Measurements from ENCODE around the gene RAB4A. TPM values are rescaled to one million over a fixed set of nuclear protein-coding genes. Genes with fewer than 3 reads are reported as not detected.

RAB4A gene
- total and polyA plus RNA-seq, 2 of the 13 experiments (the other 11 are each of a cell fraction or from before 2014, with no cell fraction given) = 56.0 to 80.1 TPM

- no peak for TF ChIP-seq HMGXB3 (CRISPR knock-in tag; IDR thresholded peaks at IDR 0.05; ENCODE audit: borderline replicate concordance)
- TF ChIP-seq ZSCAN29 (CRISPR knock-in tag; conservative IDR thresholded peaks at IDR 0.05) = no peak
- no peak for TF ChIP-seq NRL (CRISPR knock-in tag; IDR thresholded peaks at IDR 0.05; ENCODE audit: borderline replicate concordance)
- no peak for TF ChIP-seq MAFG (CRISPR knock-in tag; IDR thresholded peaks at IDR 0.05)
- peak; percentile 57; the same call in 1 of the 2 replicates for TF ChIP-seq ZNF792 (CRISPR knock-in tag; IDR thresholded peaks at IDR 0.05)
- no peak for TF ChIP-seq ZNF589 (CRISPR knock-in tag; conservative IDR thresholded peaks at IDR 0.05)
- TF ChIP-seq KAT8 (CRISPR knock-in tag; IDR thresholded peaks at IDR 0.05) = no peak; the same call in 1 of the 2 replicates
- TF ChIP-seq BORCS8-MEF2B (CRISPR knock-in tag; IDR thresholded peaks at IDR 0.05) = no peak
- no peak for TF ChIP-seq FOXP1 (IDR thresholded peaks at IDR 0.05)
- no peak; the same call in 1 of the 2 replicates for TF ChIP-seq FOXP1 (CRISPR knock-in tag; IDR thresholded peaks at IDR 0.05)
- no peak for TF ChIP-seq ZNF263 (CRISPR knock-in tag; IDR thresholded peaks at IDR 0.05)
- TF ChIP-seq AFF4 (CRISPR knock-in tag; IDR thresholded peaks at IDR 0.05) = no peak
- TF ChIP-seq PAXIP1 (CRISPR knock-in tag; conservative IDR thresholded peaks at IDR 0.05) = peak; percentile 95
- no peak for TF ChIP-seq U2AF1 (optimal IDR thresholded peaks at IDR 0.05; ENCODE audit: low read depth, low read length)
- TF ChIP-seq, protein P1, sequence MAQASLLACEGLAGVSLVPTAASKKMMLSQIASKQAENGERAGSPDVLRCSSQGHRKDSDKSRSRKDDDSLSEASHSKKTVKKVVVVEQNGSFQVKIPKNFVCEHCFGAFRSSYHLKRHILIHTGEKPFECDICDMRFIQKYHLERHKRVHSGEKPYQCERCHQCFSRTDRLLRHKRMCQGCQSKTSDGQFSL (CRISPR knock-in tag; IDR thresholded peaks at IDR 0.05) = no peak
- TF ChIP-seq KLF9 (CRISPR knock-in tag; IDR thresholded peaks at IDR 0.05; ENCODE audit: low read depth) = no peak
- no peak for TF ChIP-seq POGZ (CRISPR knock-in tag; IDR thresholded peaks at IDR 0.05)
- no peak for TF ChIP-seq AHR (CRISPR knock-in tag; IDR thresholded peaks at IDR 0.05)
- no peak for TF ChIP-seq SALL2 (CRISPR knock-in tag; IDR thresholded peaks at IDR 0.05)
- no peak for TF ChIP-seq POLR2G (IDR thresholded peaks at IDR 0.05; ENCODE audit: low read depth, low read length)
Measured at GRCh38 chr1:229298887-229299503, 28.1 kb downstream of the RAB4A start (continued).

Data from HepG2 (cell line).